Neuronal stem cell (in vitro differentiated cells): ENCODE data around the gene MAP3K5.

Source experiments
- DNase-seq: peaks from one replicate; pipeline ENCODE4 v3.0.0-alpha.2; 2013; ENCODE audit warnings: low spot score
- H2AFZ ChIP-seq: one replicate; pipeline ENCODE4 v1.6.1; 2013; ENCODE audit warnings: mild to moderate bottlenecking, low read length, inconsistent platforms
- H2AK5ac ChIP-seq: 2 replicates; pipeline ENCODE4 v1.6.1; 2013; ENCODE audit warnings: low read depth, mild to moderate bottlenecking, inconsistent platforms, low read length, moderate library complexity, mixed read lengths
- H2BK120ac ChIP-seq: 2 replicates; pipeline ENCODE4 v1.6.1; 2013; ENCODE audit warnings: low read depth, mild to moderate bottlenecking, inconsistent platforms, low read length, moderate library complexity, mixed read lengths
- H2BK12ac ChIP-seq: one replicate; pipeline ENCODE4 v1.6.1; 2013; ENCODE audit warnings: low read length, inconsistent platforms
- H2BK15ac ChIP-seq: 2 replicates; pipeline ENCODE4 v1.6.1; 2013; ENCODE audit warnings: mild to moderate bottlenecking, low read length, inconsistent platforms, mixed read lengths
- H2BK5ac ChIP-seq: one replicate; pipeline ENCODE4 v1.6.1; 2013; ENCODE audit warnings: inconsistent platforms, mild to moderate bottlenecking, low read length, moderate library complexity
- H3K14ac ChIP-seq: one replicate; pipeline ENCODE4 v1.6.1; 2013; ENCODE audit warnings: low read length, inconsistent platforms
- H3K18ac ChIP-seq: 2 replicates; pipeline ENCODE4 v1.6.1; 2013; ENCODE audit warnings: low read length, inconsistent platforms
- H3K23ac ChIP-seq: 2 replicates; pipeline ENCODE4 v1.6.1; 2013; ENCODE audit warnings: low read depth, mild to moderate bottlenecking, mixed read lengths, low read length, inconsistent platforms; ENCODE audit not compliant: poor library complexity
- H3K27ac ChIP-seq: replicated peaks from 3 replicates; pipeline ENCODE4 v1.5.1; 2013; ENCODE audit warnings: low read length, inconsistent platforms
- H3K27me3 ChIP-seq, 3 experiments: 2 replicates each; pipeline ENCODE4 v1.6.1; 2013; ENCODE audit warnings: low read length in 3 of 3, mild to moderate bottlenecking in 2 of 3, inconsistent platforms in 1 of 3, low read depth in 1 of 3, mixed read lengths in 1 of 3, moderate library complexity in 1 of 3; ENCODE audit not compliant: control insufficient read depth in 3 of 3, insufficient read depth in 3 of 3
- H3K36me3 ChIP-seq, 2 donors: replicated peaks in 1 of 2; 2 replicates each; pipeline ENCODE4 v1.6.1; 2013; ENCODE audit warnings: low read length in 2 of 2; ENCODE audit not compliant: control insufficient read depth in 2 of 2, insufficient read depth in 2 of 2
- H3K4ac ChIP-seq: 2 replicates; pipeline ENCODE4 v1.6.1; 2013; ENCODE audit warnings: inconsistent platforms, mild to moderate bottlenecking, low read length, moderate library complexity
- H3K4me1 ChIP-seq, 2 donors: 1 replicate in 1 of 2; 2 replicates in 1 of 2; pipeline ENCODE4 v1.6.1; 2013; ENCODE audit warnings: low read length in 2 of 2, low read depth in 1 of 2; ENCODE audit not compliant: control insufficient read depth in 2 of 2, insufficient read depth in 1 of 2
- H3K4me2 ChIP-seq: one replicate; pipeline ENCODE4 v1.6.1; 2013; ENCODE audit warnings: mild to moderate bottlenecking, low read length, inconsistent platforms; ENCODE audit not compliant: insufficient read depth, poor library complexity, severe bottlenecking
- H3K4me3 ChIP-seq, 2 donors: 2 replicates each; pipeline ENCODE4 v1.5.1; 2013; ENCODE audit warnings: low read length in 2 of 2, mild to moderate bottlenecking in 2 of 2, inconsistent platforms in 1 of 2, moderate library complexity in 1 of 2
- H3K79me1 ChIP-seq: one replicate; pipeline ENCODE4 v1.6.1; 2013; ENCODE audit warnings: low read depth, mild to moderate bottlenecking, inconsistent platforms, low read length, moderate library complexity
- H3K9ac ChIP-seq: one replicate; pipeline ENCODE4 v1.6.1; 2013; ENCODE audit warnings: mild to moderate bottlenecking, low read depth, low read length, inconsistent platforms; ENCODE audit not compliant: poor library complexity
- H3K9me3 ChIP-seq, 2 donors: replicated peaks in 1 of 2; 2 replicates each; pipeline versions ENCODE3 to v1.6.1; 2013; ENCODE audit warnings: low read length in 2 of 2, mild to moderate bottlenecking in 2 of 2, inconsistent platforms in 1 of 2, low read depth in 1 of 2, mixed read lengths in 1 of 2, moderate library complexity in 1 of 2; ENCODE audit not compliant: control insufficient read depth in 2 of 2, insufficient read depth in 1 of 2
- H4K8ac ChIP-seq: one replicate; pipeline ENCODE4 v1.6.1; 2013; ENCODE audit warnings: low read depth, mild to moderate bottlenecking, inconsistent platforms, low read length, moderate library complexity
- H4K91ac ChIP-seq: one replicate; pipeline ENCODE4 v1.6.1; 2013; ENCODE audit warnings: low read length, low read depth, mild to moderate bottlenecking, inconsistent platforms; ENCODE audit not compliant: poor library complexity
- WGBS, 2 donors: extraction: QIAGEN DNeasy Blood & Tissue Kit; methylation state at CpG; one replicate each; pipeline ENCODE4 v1.1.7; 2013; ENCODE audit warnings: missing lambda C conversion rate in 2 of 2, mixed read lengths in 1 of 2; ENCODE audit not compliant: insufficient read length in 2 of 2, insufficient replicate concordance in 1 of 2; ENCODE audit errors: extremely low coverage in 2 of 2; 5-methylcytosine and 5-hydroxymethylcytosine counted together

MAP3K5 gene

DNA sequence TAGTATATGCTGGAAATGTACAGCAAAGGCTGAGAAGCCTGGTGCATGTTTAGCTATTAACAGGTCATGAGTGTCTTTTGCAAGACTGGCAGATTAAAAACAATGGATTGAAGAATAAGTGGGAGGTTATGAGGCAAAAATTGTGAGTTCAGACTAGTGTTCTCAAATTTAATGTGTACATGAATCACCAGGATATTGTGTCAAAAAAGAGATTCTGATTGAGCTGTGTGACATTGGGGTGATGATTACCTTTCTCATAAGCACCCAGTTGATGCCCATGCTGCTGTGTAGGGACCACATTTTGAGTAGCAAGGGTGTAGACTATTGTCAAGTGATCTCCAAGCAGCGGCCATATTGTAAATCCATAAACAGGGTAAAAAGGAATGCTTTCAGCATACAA, 44.8 kb downstream of the MAP3K5 start:
- Histone ChIP-seq H2BK12ac (no peak overlapping the region), H3K4me3 (no peak overlapping the region), H3K14ac (no peak overlapping the region), H3K23ac (no peak overlapping the region), H3K9ac (no peak overlapping the region), H2BK15ac (no peak overlapping the region), H3K79me1 (no peaks in the 10 kb centered on the region), H4K8ac (no peak overlapping the region), H3K4ac (no peak overlapping the region), H3K27me3 (no peaks in the 10 kb centered on the region), H3K36me3 (no peaks in the 10 kb centered on the region), H3K9me3 (no peaks in the 10 kb centered on the region), H3K4me2 (no peak overlapping the region), H3K18ac (no peak overlapping the region), H2BK5ac (no peak overlapping the region), H3K4me1 (peaks cover 2% of the 10 kb centered on the region in 2 donors), H2BK120ac (no peak overlapping the region), H3K27ac (no peak overlapping the region), H4K91ac (no peak overlapping the region), H2AFZ (no peak overlapping the region), H2AK5ac (no peak overlapping the region)
- no peak for DNase-seq
- no CpG with 5 or more reads among the region's 1 CpG for WGBS, 2 donors

- no peaks in the 10 kb centered on the region for H3K27me3 ChIP-seq
- no peak overlapping the region for H4K8ac ChIP-seq
- no peak overlapping the region for H2AK5ac ChIP-seq
- H3K4me2 ChIP-seq = no peak overlapping the region
- no peaks in the 10 kb centered on the region for H3K9me3 ChIP-seq
- no peak overlapping the region for H3K27ac ChIP-seq
- H4K91ac ChIP-seq = no peak overlapping the region
- DNase-seq = no peak
- H3K9ac ChIP-seq = no peak overlapping the region
- H3K4me3 ChIP-seq = no peak overlapping the region
- H3K14ac ChIP-seq = no peak overlapping the region
- no peaks in the 10 kb centered on the region for H3K79me1 ChIP-seq
- no CpG with 5 or more reads among the region's 6 CpGs for WGBS, 2 donors
- H2BK120ac ChIP-seq = no peak overlapping the region
- peaks cover 2% of the 10 kb centered on the region in 2 donors for H3K4me1 ChIP-seq
- H2BK5ac ChIP-seq = no peak overlapping the region
- peak overlapping the region; percentile 21 for H3K18ac ChIP-seq
- no peaks in the 10 kb centered on the region for H3K36me3 ChIP-seq
- peak overlapping the region; percentile 83 for H2AFZ ChIP-seq
- no peak overlapping the region for H2BK12ac ChIP-seq
- no peak overlapping the region for H3K4ac ChIP-seq
- H3K23ac ChIP-seq = no peak overlapping the region
- no peak overlapping the region for H2BK15ac ChIP-seq
Measured at GRCh38 chr6:136745300-136745699, 47.0 kb downstream of the MAP3K5 start.

GRCh38 chr6:136744889-136745288, 47.4 kb downstream of the MAP3K5 start:
- no peaks in the 10 kb centered on the region for H3K79me1 ChIP-seq
- H3K4me3 ChIP-seq = no peak overlapping the region
- peaks cover 2 to 4% of the 10 kb centered on the region in 2 donors for H3K4me1 ChIP-seq
- DNase-seq = no peak
- no peak overlapping the region for H4K8ac ChIP-seq
- H2BK5ac ChIP-seq = no peak overlapping the region
- no CpG with 5 or more reads among the region's 5 CpGs for WGBS, 2 donors
- no peak overlapping the region for H2AK5ac ChIP-seq
- no peak overlapping the region for H2BK15ac ChIP-seq
- no peak overlapping the region for H2BK120ac ChIP-seq
- peak overlapping the region; percentile 83 for H2AFZ ChIP-seq
- H3K27me3 ChIP-seq = no peaks in the 10 kb centered on the region
- H3K4ac ChIP-seq = no peak overlapping the region
- H3K27ac ChIP-seq = no peak overlapping the region
- H3K4me2 ChIP-seq = no peak overlapping the region
- no peak overlapping the region for H3K14ac ChIP-seq
- no peak overlapping the region for H4K91ac ChIP-seq
- H3K9ac ChIP-seq = no peak overlapping the region
- no peak overlapping the region for H2BK12ac ChIP-seq
- H3K23ac ChIP-seq = no peak overlapping the region
- no peak overlapping the region for H3K18ac ChIP-seq
- H3K9me3 ChIP-seq = no peaks in the 10 kb centered on the region
- no peaks in the 10 kb centered on the region for H3K36me3 ChIP-seq

DNA sequence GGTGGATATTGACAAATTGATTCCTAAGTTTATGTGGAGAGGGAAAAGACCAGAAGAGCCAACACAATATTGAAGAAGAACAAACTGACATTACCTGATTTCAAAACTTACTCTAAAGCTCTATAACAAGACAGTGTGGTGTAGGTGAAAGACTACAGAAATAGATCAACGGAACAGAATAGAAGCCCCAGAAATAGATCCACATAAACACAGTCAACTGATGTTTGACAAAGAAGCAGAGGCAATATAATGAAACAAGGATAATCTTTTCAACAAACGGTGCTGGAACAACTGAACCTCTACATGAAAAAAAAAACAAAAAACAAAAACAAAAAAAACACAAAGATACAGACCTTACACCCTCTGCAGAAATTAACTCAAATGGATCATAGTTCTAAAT, 50.2 kb downstream of the MAP3K5 start:
- Histone ChIP-seq H3K4me3 (no peak overlapping the region), H3K4ac (no peak overlapping the region), H3K9ac (no peak overlapping the region), H3K9me3 (no peaks in the 10 kb centered on the region), H2AFZ (no peak overlapping the region), H3K36me3 (no peaks in the 10 kb centered on the region), H3K79me1 (no peaks in the 10 kb centered on the region), H4K91ac (no peak overlapping the region), H4K8ac (no peak overlapping the region), H3K27me3 (no peaks in the 10 kb centered on the region), H3K4me2 (no peak overlapping the region), H2BK5ac (no peak overlapping the region), H3K18ac (no peak overlapping the region), H3K4me1 (peaks cover 2 to 4% of the 10 kb centered on the region in 2 donors), H3K23ac (no peak overlapping the region), H2BK15ac (no peak overlapping the region), H2AK5ac (no peak overlapping the region), H2BK120ac (no peak overlapping the region), H3K27ac (no peak overlapping the region), H3K14ac (no peak overlapping the region), H2BK12ac (no peak overlapping the region)
- WGBS, 2 donors = no CpG with 5 or more reads among the region's 2 CpGs
- no peak for DNase-seq
